Muscle layer of colon (tissue), 2 donors: ENCODE results near the gene PSAP.
"Not testable (repeated sequence)": the region's sequence is repeated elsewhere in the genome, so short reads cannot be mapped to it uniquely, and the experiment has no call there.

ENCODE experiments used
- H3K27ac ChIP-seq: one replicate; pipeline ENCODE4 v1.7.0; 2013; ENCODE audit warnings: low read depth, mild to moderate bottlenecking, low read length, moderate library complexity
- H3K27me3 ChIP-seq, 2 donors: one replicate each; pipeline ENCODE4 v1.7.0; 2013; ENCODE audit warnings: low read length in 2 of 2, mild to moderate bottlenecking in 2 of 2; ENCODE audit not compliant: insufficient read depth in 2 of 2, control insufficient read depth in 1 of 2
- H3K36me3 ChIP-seq: one replicate; pipeline ENCODE4 v1.7.0; 2013; ENCODE audit warnings: mild to moderate bottlenecking, low read length; ENCODE audit not compliant: insufficient read depth
- H3K4me1 ChIP-seq: one replicate; pipeline ENCODE4 v1.7.0; 2013; ENCODE audit warnings: mild to moderate bottlenecking, low read length; ENCODE audit not compliant: insufficient read depth
- H3K4me3 ChIP-seq, 2 donors: one replicate each; pipeline ENCODE4 v1.7.0; 2013; ENCODE audit warnings: low read length in 2 of 2, low read depth in 1 of 2, mild to moderate bottlenecking in 1 of 2, moderate library complexity in 1 of 2
- H3K9ac ChIP-seq: one replicate; pipeline ENCODE4 v1.7.0; 2013; ENCODE audit warnings: low read length
- H3K9me3 ChIP-seq: one replicate; pipeline ENCODE4 v1.7.0; 2013; ENCODE audit warnings: mild to moderate bottlenecking, low read length
- donor health status: abdominal sarcoma.
- donor health status: Adenocarcinoma of cecum.

Gene PSAP

DNA sequence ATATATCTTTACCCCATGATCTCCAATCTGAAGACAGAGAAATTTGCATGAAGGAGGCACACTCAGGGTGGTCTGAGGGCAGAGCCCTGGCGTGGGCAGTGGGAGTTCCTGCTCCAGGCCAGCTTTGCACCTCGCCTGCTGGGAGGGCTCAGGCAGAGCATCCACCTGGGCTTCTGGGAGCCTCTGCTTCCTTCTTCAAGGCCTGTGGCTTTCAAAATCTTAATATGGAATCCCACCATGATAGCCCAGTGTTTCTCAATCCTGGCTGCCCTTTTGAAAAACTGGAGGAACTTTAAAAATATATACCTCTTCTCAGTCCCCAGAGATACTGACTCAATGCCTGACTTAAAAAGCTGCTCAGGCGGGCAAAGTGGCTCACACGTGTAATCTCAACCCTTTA lies 36.7 kb upstream of the PSAP start:
- peaks cover 6% of the 10 kb centered on the region for H3K4me1 ChIP-seq
- no peak overlapping the region for H3K9ac ChIP-seq
- no peak overlapping the region for H3K4me3 ChIP-seq
- H3K36me3 ChIP-seq, result no peaks in the 10 kb centered on the region
- H3K27me3 ChIP-seq, result no peaks in the 10 kb centered on the region
- H3K9me3 ChIP-seq, result no peaks in the 10 kb centered on the region
- H3K27ac ChIP-seq, result no peak overlapping the region

DNA sequence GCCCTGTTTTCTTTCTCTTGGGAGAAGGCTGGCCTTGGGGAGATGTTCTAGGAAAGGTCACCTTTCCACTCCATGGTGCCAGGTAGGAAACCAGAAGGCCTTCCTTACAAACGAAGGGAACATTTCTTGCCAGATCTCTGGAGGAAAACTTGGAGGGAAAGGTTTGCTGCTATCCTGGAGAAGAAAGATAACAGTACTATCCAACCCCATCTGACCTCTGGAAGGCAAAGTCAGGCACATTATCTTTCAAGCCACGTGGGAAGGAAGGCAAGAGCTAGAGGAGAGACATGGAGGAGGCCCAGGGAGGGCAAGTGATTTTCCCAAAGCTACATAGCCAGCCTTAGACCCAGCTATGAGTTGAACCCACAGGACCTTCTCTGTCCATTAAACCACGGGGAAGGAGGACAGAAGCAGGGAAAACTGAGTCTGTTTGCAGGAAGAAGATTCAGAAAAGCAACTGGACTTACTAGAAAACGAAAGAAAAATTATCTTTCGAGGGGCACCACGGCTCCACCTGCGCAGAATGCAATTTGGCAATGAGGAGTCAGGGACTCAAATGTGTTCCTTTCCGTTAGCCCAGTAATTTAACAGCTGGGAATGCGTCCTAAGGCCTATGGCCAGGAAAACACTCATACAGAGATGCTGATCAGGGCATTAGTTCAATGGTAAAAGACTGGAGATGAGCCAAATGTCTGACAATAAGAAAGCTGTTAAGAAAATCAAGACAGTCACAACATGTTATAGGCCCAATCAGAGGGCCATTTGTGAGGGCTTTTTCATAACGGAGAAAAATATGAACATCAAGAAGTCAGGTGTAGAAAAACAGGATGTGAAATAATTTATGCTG lies 32.0 kb upstream of the PSAP start:
- Histone ChIP-seq H3K27ac (no peak overlapping the region), H3K36me3 (no peaks in the 10 kb centered on the region), H3K27me3 (no peaks in the 10 kb centered on the region), H3K9ac (no peak overlapping the region), H3K4me1 (no peaks in the 10 kb centered on the region), H3K4me3 (no peak overlapping the region), H3K9me3 (no peaks in the 10 kb centered on the region)

DNA sequence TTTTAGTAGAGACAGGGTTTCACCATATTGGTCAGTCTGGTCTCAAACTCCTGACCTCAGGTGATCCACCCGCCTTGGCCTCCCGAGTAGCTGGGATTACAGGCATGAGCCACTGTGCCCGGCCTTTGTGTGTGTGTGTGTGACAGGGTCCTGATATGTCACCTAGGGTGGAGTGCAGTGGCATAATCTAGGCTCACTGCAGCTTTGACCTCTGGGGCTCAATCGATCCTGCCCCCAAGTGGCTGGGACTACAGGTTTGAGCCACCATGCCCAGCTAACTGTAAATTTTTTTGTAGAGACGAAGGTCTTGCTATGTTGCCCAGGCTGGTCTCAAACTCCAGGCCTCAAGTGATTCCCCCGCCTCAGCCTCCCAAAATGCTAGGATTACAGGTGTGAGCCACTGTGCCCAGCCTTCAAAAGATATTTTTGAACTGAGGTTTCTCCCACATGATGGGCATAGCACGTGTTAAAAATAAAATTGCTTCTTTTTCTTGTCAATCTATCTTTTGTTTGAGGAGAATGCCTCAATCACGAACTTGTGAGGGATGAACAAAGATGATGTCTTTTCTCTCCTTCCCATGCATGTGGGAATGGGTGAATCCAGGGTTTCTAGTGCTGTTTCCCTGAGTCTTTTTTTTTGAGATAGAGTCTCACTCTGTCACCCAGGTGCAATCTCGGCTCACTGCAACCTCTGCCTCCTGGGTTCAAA lies 30.8 kb upstream of the PSAP start:
- Histone ChIP-seq H3K27ac (no peak overlapping the region), H3K36me3 (no peaks in the 10 kb centered on the region), H3K4me1 (no peaks in the 10 kb centered on the region), H3K9ac (no peak overlapping the region), H3K4me3 (no peak overlapping the region), H3K27me3 (no peaks in the 10 kb centered on the region), H3K9me3 (no peaks in the 10 kb centered on the region)

DNA sequence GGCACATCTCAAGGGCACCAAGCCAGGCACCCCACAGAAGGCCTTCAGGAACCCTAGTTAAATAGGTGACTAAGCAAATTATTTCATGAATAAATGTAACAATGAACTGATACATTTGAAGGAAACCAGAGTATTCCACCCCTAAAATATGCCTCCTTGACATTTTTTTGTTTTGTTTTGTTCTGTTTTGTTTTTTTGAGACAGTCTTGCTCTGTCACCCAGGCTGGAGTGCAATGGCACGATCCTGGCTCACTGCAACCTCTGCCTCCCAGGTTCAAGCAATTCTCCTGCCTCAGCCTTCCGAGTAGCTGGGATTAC lies 30.2 kb upstream of the PSAP start:
- H3K9me3 ChIP-seq, H3K36me3 ChIP-seq, H3K27ac ChIP-seq, H3K9ac ChIP-seq, H3K27me3 ChIP-seq, H3K4me1 ChIP-seq, H3K4me3 ChIP-seq: not testable (repeated sequence)

DNA sequence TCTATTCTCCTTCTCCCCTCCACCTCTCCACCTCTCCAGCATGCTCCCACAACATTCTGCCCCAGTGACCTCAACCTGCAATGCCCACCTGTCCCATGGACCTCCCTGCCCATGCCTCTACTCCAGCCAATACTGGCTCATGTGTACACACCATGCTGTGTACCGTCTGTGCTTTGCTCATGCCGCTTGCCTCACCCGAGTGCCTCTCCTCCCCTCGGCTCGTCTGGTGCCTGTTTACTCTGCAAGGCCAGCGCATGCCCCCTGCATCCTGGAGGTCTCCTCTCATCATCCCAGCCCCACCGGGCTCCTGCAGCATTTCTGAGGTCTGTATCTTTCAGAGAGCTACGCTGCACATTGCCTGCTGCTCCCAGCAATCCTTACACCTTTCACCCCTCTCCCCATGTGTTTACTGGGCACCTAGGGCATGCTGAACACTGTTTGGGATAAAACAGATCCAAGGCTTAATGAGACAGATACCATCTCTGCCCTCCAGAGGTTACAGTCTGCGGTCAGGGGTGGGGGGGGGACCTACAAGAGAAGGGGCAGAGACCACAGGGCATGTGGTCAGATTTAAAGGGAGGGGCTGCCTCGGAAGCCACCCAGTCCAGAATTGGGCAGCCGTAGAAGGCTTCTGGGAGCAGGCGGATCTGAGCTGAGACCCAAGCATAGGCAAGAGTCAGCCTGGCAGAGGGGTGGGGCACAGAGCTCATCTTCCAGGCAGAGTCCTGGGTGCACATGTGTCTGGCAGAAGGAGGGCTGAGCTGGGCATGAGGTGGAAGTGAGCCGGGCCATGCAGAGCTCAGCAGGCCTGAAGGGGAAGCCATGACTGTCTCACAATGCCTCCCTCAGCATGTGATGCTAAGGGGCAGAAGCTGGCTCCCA lies 29.6 kb upstream of the PSAP start:
- Histone ChIP-seq H3K9ac (no peak overlapping the region), H3K9me3 (no peaks in the 10 kb centered on the region), H3K27ac (no peak overlapping the region), H3K4me3 (no peak overlapping the region), H3K4me1 (no peaks in the 10 kb centered on the region), H3K36me3 (no peaks in the 10 kb centered on the region), H3K27me3 (no peaks in the 10 kb centered on the region)

DNA sequence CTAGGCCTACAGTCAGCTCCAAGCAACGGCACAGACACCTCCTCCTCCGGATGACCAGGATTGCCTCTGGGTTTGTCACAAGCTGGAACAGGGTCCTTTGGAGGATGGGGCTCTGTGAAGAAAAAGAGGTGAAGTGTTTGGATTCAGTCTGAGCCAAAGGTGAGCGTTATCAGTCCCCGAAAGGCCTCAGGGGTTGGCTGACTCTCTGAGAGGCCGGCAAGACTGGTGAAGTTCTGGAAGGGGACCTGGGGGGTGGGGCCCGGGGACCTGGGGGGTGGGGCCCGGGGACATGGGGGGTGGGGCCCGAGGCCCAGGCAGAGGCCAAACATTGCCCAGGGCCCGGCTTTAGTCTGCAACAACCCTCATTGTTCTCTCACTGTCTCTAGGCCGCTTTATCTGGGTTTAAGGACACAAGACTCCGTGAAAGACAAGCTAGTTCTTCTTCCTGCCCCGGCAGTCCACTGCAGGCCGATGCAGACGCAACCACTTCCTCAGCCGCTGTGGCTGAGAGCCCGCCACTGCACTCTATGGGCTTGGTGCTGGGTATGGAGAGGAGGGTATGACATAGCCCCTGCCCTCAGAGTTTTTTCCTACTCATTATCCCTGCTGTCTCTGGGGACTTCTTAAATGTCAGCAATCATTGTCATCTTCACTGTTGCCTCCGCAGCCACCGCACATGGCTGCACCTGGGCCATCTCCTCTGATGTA lies 27.4 kb upstream of the PSAP start:
- Histone ChIP-seq H3K36me3 (no peaks in the 10 kb centered on the region), H3K27ac (no peak overlapping the region), H3K9me3 (no peaks in the 10 kb centered on the region), H3K4me1 (no peaks in the 10 kb centered on the region), H3K4me3 (no peak overlapping the region), H3K27me3 (no peaks in the 10 kb centered on the region), H3K9ac (no peak overlapping the region)

DNA sequence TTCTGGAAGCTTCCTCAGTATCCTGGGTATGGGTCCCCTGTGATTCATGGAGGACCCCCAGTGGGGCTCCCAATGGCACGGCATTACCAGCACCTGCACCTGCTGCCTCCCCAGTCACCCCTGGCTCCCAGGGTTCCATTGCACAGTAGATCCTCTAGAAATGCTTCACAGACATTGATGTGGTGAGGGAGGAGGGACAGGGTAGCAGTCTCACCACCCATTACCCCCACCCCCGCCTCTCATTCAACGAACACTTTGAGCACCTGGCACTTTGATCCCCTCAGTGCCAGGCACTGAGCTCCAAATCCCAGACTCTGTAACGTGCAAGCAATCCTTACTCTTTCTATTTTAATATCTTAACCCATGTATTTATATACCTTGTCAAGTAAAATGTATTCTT lies 26.8 kb upstream of the PSAP start:
- H3K27ac ChIP-seq, result no peak overlapping the region
- H3K4me1 ChIP-seq, result no peaks in the 10 kb centered on the region
- no peaks in the 10 kb centered on the region for H3K27me3 ChIP-seq
- no peak overlapping the region for H3K9ac ChIP-seq
- H3K9me3 ChIP-seq, result no peaks in the 10 kb centered on the region
- H3K36me3 ChIP-seq, result no peaks in the 10 kb centered on the region
- no peak overlapping the region for H3K4me3 ChIP-seq

DNA sequence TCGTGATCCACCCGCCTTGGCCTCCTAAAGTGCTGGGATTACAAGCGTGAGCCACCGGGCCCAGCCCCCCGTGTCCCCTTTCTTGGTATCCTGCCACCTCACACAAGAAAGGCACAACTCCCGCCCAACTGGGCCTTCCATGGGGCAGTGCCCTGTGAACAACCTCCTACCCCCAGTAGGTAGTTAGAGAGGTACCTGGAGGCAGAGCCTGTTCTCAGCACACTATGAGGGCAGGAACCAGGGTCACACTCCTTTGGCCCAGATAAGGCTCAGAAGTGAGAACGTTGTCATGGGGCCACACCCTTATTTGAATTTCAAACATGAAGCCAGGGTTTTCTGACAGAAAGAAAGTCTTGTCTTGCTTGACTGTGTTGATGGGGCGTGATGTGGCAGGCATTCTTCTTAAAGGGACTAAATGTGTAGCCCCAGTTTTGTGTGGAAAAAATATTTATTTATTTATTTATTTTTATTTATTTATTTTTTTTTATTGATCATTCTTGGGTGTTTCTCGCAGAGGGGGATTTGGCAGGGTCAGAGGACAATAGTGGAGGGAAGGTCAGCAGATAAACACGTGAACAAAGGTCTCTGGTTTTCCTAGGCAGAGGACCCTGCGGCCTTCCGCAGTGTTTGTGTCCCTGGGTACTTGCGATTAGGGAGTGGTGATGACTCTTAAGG lies 23.8 kb upstream of the PSAP start:
- H3K27ac ChIP-seq, H3K4me1 ChIP-seq, H3K27me3 ChIP-seq, H3K4me3 ChIP-seq, H3K9me3 ChIP-seq, H3K36me3 ChIP-seq, H3K9ac ChIP-seq: not testable (repeated sequence)

DNA sequence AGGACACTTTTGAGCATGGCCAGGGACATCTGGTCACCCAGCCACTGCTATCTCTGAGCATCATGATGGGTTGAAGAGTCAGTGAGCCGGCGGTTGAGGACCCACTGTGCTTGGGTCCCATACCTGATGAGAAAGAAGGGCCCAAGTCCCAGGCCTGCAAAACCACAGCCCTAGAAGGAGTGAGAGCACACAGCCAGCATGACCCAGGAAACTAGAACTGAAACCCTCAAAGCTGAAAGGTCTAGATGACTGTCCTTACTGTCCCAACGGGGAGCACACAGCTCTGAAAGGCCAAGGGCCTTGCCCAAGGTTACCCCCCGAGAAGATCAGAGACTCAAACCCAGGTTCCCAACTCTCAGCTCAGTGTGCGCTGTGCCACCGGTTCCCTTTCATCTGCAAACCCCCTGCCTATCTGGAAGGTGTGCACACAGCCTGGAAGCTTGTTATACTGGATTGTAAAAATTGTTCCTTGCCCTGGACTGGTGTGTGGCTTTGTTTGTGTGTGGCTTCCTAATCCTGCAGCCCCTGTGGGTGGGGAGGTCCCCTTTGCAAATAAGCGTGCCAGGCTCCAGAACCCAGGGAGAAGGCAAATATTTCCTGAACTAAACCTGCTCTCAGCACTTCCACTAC lies 22.6 kb upstream of the PSAP start:
- Histone ChIP-seq H3K27me3 (no peaks in the 10 kb centered on the region), H3K36me3 (no peaks in the 10 kb centered on the region), H3K27ac (no peak overlapping the region), H3K9me3 (no peaks in the 10 kb centered on the region), H3K4me3 (no peak overlapping the region), H3K4me1 (no peaks in the 10 kb centered on the region), H3K9ac (no peak overlapping the region)

DNA sequence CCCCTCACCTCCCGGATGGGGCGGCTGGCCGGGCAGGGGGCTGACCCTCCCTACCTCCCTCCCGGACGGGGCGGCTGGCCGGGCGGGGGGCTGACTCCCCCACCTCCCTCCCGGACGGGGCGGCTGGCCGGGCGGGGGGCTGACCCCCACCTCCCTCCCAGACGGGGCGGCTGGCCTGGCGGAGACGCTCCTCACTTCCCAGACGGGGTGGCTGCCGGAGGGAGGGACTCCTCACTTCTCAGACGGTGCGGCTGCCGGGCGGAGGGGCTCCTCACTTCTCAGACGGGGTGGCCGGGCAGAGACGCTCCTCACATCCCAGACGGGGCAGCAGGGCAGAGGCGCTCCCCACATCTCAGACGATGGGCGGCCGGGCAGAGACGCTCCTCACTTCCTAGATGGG lies 18.6 kb upstream of the PSAP start:
- not testable (repeated sequence) for H3K36me3 ChIP-seq, H3K9me3 ChIP-seq, H3K27ac ChIP-seq, H3K9ac ChIP-seq, H3K4me1 ChIP-seq, H3K27me3 ChIP-seq, H3K4me3 ChIP-seq
